Heart right ventricle (tissue), 16 donors: ENCODE data around the gene TMEFF2. TPM values are rescaled to one million over a fixed set of nuclear protein-coding genes. Genes with fewer than 3 reads are reported as not detected.

Source experiments
- ATAC-seq, 8 donors: fragments of 200-7000 bp; cut with Tn5 transposase; one replicate each; pipeline ENCODE4 v1.9.1; 2020; ENCODE audit warnings: mild to moderate bottlenecking in 8 of 8, moderate library complexity in 8 of 8, moderate number of reproducible peaks in 1 of 8
- DNase-seq, 2 donors: peaks; one replicate each; pipeline ENCODE4 v3.0.0-alpha.2; 2020
- H3K27ac ChIP-seq, 10 donors: fragments of 200-600 bp; sonication (generic) in 2 of 10; one replicate each; pipeline versions ENCODE4 v1.5.0 to v1.8.0; 2020 to 2022; ENCODE audit warnings: mild to moderate bottlenecking in 3 of 10
- H3K27me3 ChIP-seq, 7 donors: fragments of 200-600 bp; one replicate each; pipeline ENCODE4 v1.8.0; 2021 to 2022; ENCODE audit warnings: mild to moderate bottlenecking in 2 of 7
- H3K36me3 ChIP-seq, 9 donors: fragments of 200-600 bp; sonication (generic) in 1 of 9; one replicate each; pipeline versions ENCODE4 v1.5.0 to v1.8.0; 2020 to 2022; ENCODE audit warnings: mild to moderate bottlenecking in 2 of 9
- H3K4me1 ChIP-seq, 9 donors: fragments of 200-600 bp; sonication (generic) in 1 of 9; one replicate each; pipeline versions ENCODE4 v1.5.0 to v1.8.0; 2020 to 2022; ENCODE audit warnings: mild to moderate bottlenecking in 4 of 9
- H3K4me3 ChIP-seq, 10 donors: fragments of 200-600 bp; sonication (generic) in 2 of 10; one replicate each; pipeline versions ENCODE4 v1.5.0 to v1.8.0; 2020 to 2022; ENCODE audit warnings: mild to moderate bottlenecking in 7 of 10, moderate library complexity in 2 of 10
- H3K9me3 ChIP-seq, 11 donors: fragments of 200-600 bp in 10 of 11; sonication (generic) in 2 of 11; one replicate each; pipeline versions ENCODE4 v1.5.0 to v1.8.0; 2013 to 2022; ENCODE audit warnings: mild to moderate bottlenecking in 2 of 11, control low read depth in 1 of 11, moderate library complexity in 1 of 11
- CTCF ChIP-seq, 9 donors: fragments of 200-600 bp; sonication (generic) in 2 of 9; IDR thresholded peaks; one replicate each; pipeline versions ENCODE4 v1.5.0 to v1.8.0; 2021 to 2022; ENCODE audit warnings: antibody characterized with exemption in 9 of 9, mild to moderate bottlenecking in 5 of 9, moderate library complexity in 1 of 9
- WGBS, 2 donors: extraction: QIAGEN DNeasy Blood & Tissue Kit; methylation state at CpG; one replicate each; pipeline ENCODE4 v1.1.7; 2013; ENCODE audit warnings: inconsistent platforms in 1 of 2; 5-methylcytosine and 5-hydroxymethylcytosine counted together
- intact Hi-C, 10 donors: fragments of 100-400 bp; cut with DNase I; formaldehyde crosslinking; loops; one replicate each; pipeline versions ENCODE4 v1.11.1 to v1.14.2; 2022
- polyA plus RNA-seq, 2 donors: library from polyadenylated mRNA; stranded (reverse); fragments of 200-250 nt; gene quantifications; one replicate each; pipeline ENCODE4 v1.2.3, GENCODE V29; 2013
- total RNA-seq, 10 donors: library from RNA; stranded (reverse); fragmentation: NEBNext Ultra II Directional in 3 of 10; extraction: Animal tissue kit (Norgen Biotek cat#: 25700) in 3 of 10; gene quantifications; one replicate each; pipeline versions ENCODE4 v1.2.1 to v1.2.4, GENCODE V29; 2021 to 2023
- donor health status: Arrhythmogenic right ventricular cardiomyopathy.
- donor health status: ischemic (EF 13 %, LVEDD 7.1; RV severe dilation, severe dysfunction).
- donor health status: healthy with polysubstance abuse.
- donor health status: DM: no; HTN: yes; CAD: no.
- donor health status: DM: no; HTN: no; CAD: no.
- donor health status: ischemic (EF 25% LVEDD 6.9; RV normal size, moderate dysfunction).
- donor health status: ischemic (EF 25% LVEDD 5.7; RV mildly dilated, moderate dysfunction).
- donor health status: healthy.
- donor health status: DM: yes; HTN: yes; CAD: no.
- donor health status: Ischemic cardiomyopathy.
- donor health status: ischemic (EF 35%, LVEDD 5.7; RV mildly dilated, moderate dysfunction).
- donor health status: nonischemic (EF 11% LVEDD 7.7; RV severe dilation, severe dysfunction).
- donor health status: DM: yes; HTN: yes; CAD: no.
- donor health status: PGD.
- donor health status: ischemic (EF 29% LVEDD 5.4; RV normal size, mild dysfunction).
- donor health status: nonischemic (EF 23%, LVEDD 6.1; RV moderate dilation, normal function).

Gene TMEFF2
- total and polyA plus RNA-seq, 12 donors: 0.09 to 0.41 (median 0.17) TPM; not detected in 8

GRCh38 chr2:191913796-191914195 is 280.9 kb downstream of the TMEFF2 start:
- no peak for TF ChIP-seq CTCF (IDR thresholded peaks at IDR 0.05)
- H3K4me3 ChIP-seq: no peak overlapping the region
- H3K9me3 ChIP-seq: no peaks in the 10 kb centered on the region
- H3K4me1 ChIP-seq: peaks cover 0 to 10% (median 0%) of the 10 kb centered on the region in 9 donors
- DNase-seq (no peak), ATAC-seq (no peak)
- H3K27ac ChIP-seq: no peak overlapping the region
- intact Hi-C loops: no loop called here
- 69 to 83% methylated on average over 1 of the region's 1 CpG for WGBS, 2 donors
- H3K27me3 ChIP-seq: no peaks in the 10 kb centered on the region
- H3K36me3 ChIP-seq: no peaks in the 10 kb centered on the region

GRCh38 chr2:191912764-191913163 is 282.0 kb downstream of the TMEFF2 start:
- Histone ChIP-seq H3K27me3 (no peaks in the 10 kb centered on the region), H3K9me3 (no peaks in the 10 kb centered on the region), H3K4me3 (no peak overlapping the region), H3K36me3 (no peaks in the 10 kb centered on the region), H3K27ac (no peak overlapping the region), H3K4me1 (peaks cover 0 to 7% (median 0%) of the 10 kb centered on the region in 9 donors)
- intact Hi-C loops: no loop called here
- WGBS, 2 donors: 68 to 78% methylated on average over 3 of the region's 3 CpGs
- DNase-seq (no peak), ATAC-seq (no peak)
- no peak for TF ChIP-seq CTCF (IDR thresholded peaks at IDR 0.05)

GRCh38 chr2:191910518-191910917 is 284.2 kb downstream of the TMEFF2 start:
- 66 to 72% methylated on average over 2 of the region's 2 CpGs for WGBS, 2 donors
- no peak for ATAC-seq
- intact Hi-C loops: no loop called here

GRCh38 chr2:191908874-191909273 is 285.9 kb downstream of the TMEFF2 start:
- Histone ChIP-seq H3K27ac (no peak overlapping the region), H3K36me3 (no peaks in the 10 kb centered on the region), H3K9me3 (no peaks in the 10 kb centered on the region), H3K4me1 (peaks cover 0 to 13% (median 6%) of the 10 kb centered on the region in 9 donors), H3K27me3 (no peaks in the 10 kb centered on the region), H3K4me3 (no peak overlapping the region)
- DNase-seq (no peak), ATAC-seq (no peak)
- no peak for TF ChIP-seq CTCF (IDR thresholded peaks at IDR 0.05)
- intact Hi-C loops: loop anchor here in 4 of 10 donors (5.0 to 10.0 kb wide), 4 partner anchors 42 to 92 kb away; partner anchors contain the start of gene CAVIN2 (in 3 of the 4)

More at GRCh38 chr2:191910518-191910917, 284.2 kb downstream of the TMEFF2 start:
- Histone ChIP-seq H3K4me1 (peaks cover 0 to 13% (median 6%) of the 10 kb centered on the region in 9 donors), H3K4me3 (no peak overlapping the region), H3K9me3 (no peaks in the 10 kb centered on the region), H3K27ac (no peak overlapping the region), H3K36me3 (no peaks in the 10 kb centered on the region), H3K27me3 (no peaks in the 10 kb centered on the region)
- TF ChIP-seq CTCF (IDR thresholded peaks at IDR 0.05): no peak
- DNase-seq: no peak
